DOHH2 (cell line): Measurements from ENCODE around the gene TXNRD2.

Experiments
- CTCF ChIP-seq: fragments of 200-600 bp; sonication (generic); IDR thresholded peaks from one replicate; pipeline ENCODE4 v1.5.1; 2014; ENCODE audit warnings: antibody characterized with exemption, mild to moderate bottlenecking, low read depth, low read length; ENCODE audit not compliant: poor library complexity, severe bottlenecking
- EZH2phosphoT487 ChIP-seq: fragments of 200-600 bp; sonication (generic); IDR thresholded peaks from 2 replicates; pipeline ENCODE4 v1.6.1; 2017; ENCODE audit warnings: borderline replicate concordance, mild to moderate bottlenecking, antibody characterized with exemption, low read length, moderate library complexity, mixed read lengths

GRCh38 chr22:19980766-19981165, 39.1 kb upstream of the TXNRD2 start:
- no peak for TF ChIP-seq CTCF
- TF ChIP-seq EZH2phosphoT487: no peak
